GM18870 (cell line): Measurements from ENCODE around the gene CST4.
"Not testable (repeated sequence)": the region's sequence is repeated elsewhere in the genome, so short reads cannot be mapped to it uniquely, and the experiment has no call there.

Source experiments
- ATAC-seq: cut with Tn5 transposase; IDR thresholded peaks from one replicate; pipeline ENCODE4 v1.9.1; 2021; ENCODE audit warnings: moderate library complexity; ENCODE audit not compliant: unreplicated experiment

Gene CST4

DNA sequence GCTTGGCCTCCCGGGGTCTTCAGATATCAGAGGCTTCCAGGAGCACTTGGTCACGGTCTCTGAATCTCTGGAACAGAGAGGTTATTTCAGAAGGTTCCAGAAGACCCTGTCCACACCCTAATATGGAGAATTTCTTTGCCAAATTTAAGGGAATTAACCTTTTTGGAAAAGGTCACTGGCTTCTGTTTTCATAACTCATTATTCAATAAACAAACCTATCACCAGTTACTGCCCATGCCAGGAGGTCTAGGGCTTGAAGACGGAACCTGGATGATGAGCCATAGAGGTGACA lies 507 bp upstream of the CST4 start:
- ATAC-seq: no peak

- ATAC-seq: no peak
Measured at GRCh38 chr20:23687986-23688385, 852 bp downstream of the CST4 start.

DNA sequence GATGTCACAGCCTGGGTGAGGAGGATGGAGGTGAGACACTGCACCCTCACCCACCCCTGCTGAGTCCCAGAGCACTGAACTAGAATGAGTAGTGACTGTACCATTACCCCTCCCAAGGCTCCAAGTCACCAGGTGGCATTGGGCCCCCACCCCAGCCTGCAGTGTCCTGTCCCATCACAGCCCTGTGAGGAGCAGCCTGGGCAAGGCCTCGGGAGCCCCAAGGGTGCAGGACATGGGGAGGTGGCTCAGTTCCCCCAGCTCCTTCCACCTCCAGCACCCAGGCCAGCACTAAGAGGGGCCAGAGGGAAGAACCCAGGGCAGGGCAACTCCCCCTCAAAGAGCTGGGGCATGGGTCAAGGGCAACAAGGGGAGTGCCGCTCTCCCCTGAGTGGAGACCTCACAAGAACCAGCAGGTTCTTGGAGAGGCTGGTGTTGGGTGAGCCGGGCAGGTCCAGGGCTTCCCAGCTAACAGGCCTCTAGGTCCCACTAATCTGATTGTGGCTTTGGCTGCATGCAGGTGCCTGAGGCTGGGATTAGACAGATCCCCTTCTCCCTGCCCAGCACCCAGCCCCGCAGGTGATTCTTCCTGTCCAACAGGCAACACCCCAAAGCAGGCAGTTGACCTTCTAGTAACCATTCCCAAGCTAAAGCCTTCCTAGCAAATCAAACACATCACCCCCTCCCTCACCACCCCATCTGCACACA lies 2.6 kb downstream of the CST4 start:
- ATAC-seq: no peak

DNA sequence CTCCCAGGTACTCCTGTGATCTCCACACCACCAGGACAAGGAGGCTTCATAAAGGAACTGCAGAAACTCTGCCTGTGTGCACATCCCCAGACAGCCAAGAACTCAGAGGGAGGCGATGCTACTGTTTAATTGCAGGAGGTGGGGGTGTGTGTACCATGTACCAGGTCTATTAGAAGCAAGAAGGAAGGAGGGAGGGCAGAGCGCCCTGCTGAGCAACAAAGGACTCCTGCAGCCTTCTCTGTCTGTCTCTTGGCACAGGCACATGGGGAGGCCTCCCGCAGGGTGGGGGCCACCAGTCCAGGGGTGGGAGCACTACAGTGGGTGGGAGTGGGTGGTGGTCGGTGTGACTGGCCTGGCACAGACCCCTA lies 3.3 kb downstream of the CST4 start:
- ATAC-seq: not testable (repeated sequence)

- ATAC-seq: no peak
Measured at GRCh38 chr20:23684261-23684660, 4.6 kb downstream of the CST4 start.

DNA sequence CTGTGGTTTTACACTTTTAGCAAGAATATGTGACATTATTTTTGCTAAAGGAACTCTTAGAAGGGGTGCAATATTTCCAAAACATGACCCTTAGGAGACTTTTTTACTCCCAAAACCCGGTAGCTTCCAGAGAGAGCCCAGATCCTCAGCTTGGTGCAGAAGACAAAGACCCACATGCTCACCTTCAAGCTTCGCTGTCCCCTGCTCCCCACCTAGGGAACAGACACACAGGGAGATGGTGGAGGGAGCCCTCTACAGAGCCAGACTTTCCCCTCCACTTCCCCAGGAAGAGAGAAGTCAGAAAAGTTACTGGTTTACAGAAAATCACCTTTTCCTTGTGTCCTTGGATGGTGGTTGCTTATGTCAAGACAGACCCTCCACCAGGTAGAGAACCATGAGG lies 5.0 kb downstream of the CST4 start:
- no peak for ATAC-seq

GRCh38 chr20:23683281-23683680 lies 5.6 kb downstream of the CST4 start:
- ATAC-seq: no peak

DNA sequence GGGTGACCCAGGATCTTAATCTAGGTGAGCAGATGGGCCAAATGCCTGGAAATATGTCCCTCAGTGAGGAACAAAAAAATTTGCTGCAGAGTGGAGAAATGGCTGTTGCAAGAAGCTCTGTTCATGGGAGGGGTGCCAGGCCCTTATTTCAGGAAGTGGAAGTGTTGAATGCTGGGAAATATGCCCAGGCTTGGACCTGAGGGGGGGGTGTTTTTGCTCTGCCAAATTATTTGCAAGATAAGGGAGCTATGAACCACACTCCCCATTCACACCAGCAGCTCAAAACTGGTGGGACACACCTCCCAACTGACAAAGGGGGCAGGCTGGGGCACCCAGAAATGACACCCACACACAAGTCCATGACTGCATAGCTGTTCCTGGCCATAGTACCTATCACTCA lies 8.7 kb downstream of the CST4 start:
- ATAC-seq: no peak

- ATAC-seq: no peak
Measured at GRCh38 chr20:23679133-23680092, 9.4 kb downstream of the CST4 start.

DNA sequence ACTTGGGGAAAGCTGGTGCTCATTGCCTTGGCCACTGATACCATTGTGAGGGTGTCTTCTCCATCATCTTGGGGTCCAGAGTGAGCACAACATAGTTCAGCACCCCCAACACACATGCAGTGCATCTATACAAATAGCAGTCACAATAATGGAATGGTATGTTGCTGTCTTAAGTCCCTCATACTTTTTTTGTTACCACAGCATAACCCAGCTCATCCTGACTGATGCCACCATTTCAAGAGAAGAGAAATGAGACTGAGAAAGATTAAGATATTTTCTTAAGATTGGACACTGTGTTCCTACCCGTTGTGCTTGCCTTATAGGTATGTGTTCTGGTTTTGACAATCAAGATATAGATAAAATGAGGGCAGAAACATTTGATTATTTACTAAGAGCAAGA lies 15.6 kb downstream of the CST4 start:
- no peak for ATAC-seq

DNA sequence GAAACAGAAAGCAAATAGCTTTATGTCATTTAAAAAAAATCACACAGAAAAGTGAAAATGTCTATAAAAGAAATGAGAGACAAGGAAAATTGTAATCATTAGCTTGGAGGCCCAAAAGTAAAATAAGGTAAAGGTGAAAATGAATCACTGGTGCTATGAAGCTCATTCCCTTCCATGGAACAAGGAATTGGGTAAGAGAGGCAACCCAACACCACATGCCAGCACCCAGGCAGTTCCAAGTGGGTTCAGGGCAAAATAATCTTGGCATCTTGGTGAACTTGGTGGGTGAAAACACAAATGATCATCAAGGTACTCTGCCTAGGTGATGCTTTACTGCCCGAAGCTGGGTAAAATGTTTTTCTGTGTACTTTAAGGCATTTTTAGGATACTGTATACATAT lies 16.7 kb downstream of the CST4 start:
- no peak for ATAC-seq

- ATAC-seq: no peak
Measured at GRCh38 chr20:23671479-23671878, 17.4 kb downstream of the CST4 start.

DNA sequence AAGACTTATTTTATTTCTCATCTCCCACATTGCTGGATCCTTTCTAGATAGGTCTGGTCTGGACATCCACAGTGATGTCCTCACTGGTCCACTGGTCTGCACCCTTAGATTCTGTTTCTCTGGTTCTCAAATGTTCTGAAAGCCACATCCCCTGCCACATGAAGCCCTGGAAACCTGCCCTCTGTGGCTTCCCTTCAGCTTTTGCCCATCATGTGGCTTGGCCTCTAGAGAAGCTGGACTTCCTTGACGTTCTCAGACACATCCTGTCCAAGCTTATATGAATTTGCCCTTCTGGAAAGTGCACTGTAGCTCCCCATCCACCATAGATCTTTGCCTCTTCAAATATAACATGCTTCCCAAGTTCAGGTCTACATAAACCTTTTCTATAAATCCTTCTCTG lies 18.5 kb downstream of the CST4 start:
- ATAC-seq: no peak

- ATAC-seq: no peak
Measured at GRCh38 chr20:23669866-23670265, 19.0 kb downstream of the CST4 start.

- ATAC-seq: no peak
Measured at GRCh38 chr20:23669327-23669726, 19.5 kb downstream of the CST4 start.

DNA sequence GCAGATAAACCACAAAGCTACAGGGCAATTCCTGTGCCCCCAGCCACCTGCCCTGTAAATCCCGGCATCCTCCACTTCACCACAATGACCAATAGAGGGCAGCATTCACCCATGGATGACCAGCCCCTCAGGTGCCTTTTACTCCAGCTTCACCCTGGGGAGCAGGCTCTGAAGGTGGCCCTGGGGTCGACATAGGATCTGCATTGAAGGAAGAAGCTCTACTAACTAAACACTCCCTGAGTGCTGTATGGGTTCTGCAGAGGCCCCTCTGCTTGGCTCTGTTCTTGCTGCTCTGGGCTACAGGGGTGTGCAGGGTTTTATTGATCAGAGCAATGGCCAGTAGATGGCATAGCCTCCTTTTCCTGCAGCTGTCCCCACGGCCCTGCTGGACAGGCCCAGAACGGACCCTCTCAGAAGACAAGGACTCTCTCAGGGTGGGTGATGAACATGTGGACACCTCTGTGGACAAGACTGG lies 20.3 kb downstream of the CST4 start:
- no peak for ATAC-seq

DNA sequence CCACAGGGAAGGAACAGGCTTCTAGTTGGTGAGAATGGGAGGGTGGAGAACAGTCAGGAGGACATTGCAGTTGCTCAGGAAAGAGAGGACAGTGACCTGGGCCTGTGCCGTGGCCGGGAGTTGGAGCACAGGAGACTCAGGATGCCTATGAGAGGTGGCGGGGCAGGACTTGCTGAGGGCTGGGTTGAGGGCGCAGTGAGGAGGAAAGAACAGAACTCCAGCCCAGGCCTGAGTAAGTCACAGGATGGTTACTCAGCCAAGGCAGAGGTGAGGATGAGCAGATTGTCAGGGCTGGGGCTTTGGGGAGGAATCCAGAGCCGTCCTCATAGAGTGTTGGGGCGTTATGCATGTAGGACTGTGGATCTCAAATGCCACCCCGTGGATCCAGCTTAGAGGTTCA lies 21.2 kb downstream of the CST4 start:
- ATAC-seq: no peak

GRCh38 chr20:23666698-23667097 lies 22.1 kb downstream of the CST4 start:
- no peak for ATAC-seq

DNA sequence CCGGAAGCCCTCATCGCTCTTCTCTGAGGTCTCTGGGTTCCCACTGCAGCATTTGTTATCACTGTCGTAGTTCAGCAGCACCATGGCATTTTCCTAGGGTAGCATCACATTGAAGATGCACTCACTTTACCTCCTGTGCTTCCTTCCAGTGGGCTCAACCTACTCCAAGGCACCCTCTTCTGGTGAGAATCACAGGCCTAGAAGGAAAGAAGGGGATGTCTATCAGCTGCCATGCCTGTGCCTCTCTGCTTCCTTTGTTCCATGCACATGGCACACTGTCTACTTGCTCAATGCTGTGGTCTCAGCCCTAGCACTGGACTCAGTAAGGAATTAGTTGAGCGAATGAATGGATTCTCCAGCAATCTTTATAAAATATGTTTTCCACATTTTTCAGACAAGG lies 22.6 kb downstream of the CST4 start:
- ATAC-seq: no peak

DNA sequence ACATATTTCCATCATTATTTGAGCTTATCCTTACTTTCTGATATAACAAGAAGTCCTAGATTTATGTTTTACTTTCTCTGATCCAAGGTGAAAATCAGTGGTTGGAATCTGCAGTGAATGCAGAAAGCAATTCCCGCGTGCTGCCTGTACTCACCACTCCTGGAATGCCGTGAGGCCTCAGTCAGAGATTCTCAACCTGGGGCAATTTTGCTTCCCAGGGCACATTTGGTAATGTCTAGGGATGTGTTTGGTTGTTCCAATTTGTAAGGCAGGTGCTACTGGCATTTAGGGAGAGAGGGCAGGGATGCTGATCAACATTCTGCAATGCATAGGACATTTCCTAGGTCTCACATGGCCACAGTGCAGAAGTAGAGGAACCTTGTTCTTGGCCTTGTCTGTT lies 23.9 kb downstream of the CST4 start:
- no peak for ATAC-seq

- ATAC-seq: not testable (repeated sequence)
Measured at GRCh38 chr20:23664046-23664445, 24.8 kb downstream of the CST4 start.

GRCh38 chr20:23663180-23663579 lies 25.7 kb downstream of the CST4 start:
- ATAC-seq: no peak
